ENCODE data around the gene SLC8A1. TPM values are rescaled to one million over a fixed set of nuclear protein-coding genes. Genes with fewer than 3 reads are reported as not detected.

The SLC8A1 gene
- total and polyA plus RNA-seq, 7 experiments from 2014 or later, result 0.95 to 22.8 (median 1.5) TPM; not detected in 2

DNA sequence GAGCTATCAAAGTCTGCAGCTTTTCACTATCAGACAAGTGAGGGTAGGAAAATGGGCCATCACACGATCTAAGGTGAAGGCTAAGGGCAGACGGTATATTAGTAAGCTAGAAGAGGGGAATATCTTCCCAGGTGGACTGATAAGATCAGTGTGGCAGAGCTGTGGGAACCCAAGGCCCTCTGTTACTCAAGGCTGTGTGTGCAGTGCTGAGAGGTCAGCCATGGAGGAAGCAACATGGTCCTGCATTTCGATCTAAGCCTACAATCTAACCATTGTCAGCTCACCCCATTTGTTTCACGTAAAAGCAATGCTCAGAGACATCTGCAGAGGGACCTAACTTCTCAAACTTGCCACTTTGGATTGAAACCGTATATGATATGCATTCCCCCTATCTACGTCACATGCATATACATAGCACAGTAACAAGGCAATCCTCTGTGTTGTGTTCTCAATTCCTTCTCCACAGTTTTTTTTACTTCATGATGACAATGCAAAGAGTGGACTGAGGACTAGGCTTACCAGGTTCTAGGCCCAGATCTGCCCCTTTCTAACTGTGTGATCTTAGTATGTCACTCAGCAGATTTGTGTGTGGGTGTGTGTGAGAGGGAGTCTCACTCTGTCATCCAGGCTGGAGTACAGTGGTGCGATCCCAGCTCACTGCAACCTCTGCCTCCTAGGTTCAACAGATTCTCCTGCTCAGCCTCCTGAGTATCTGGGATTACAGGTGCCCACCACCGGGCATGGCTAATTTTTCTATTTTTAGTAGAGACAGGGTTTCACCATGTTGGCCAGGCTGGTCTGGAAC lies 45.2 kb downstream of the SLC8A1 start:
- H3K36me3 ChIP-seq (ENCODE audit: control insufficient read depth in 2 of 3, insufficient read depth in 3 of 3, low read length in 3 of 3), result no peaks in the 10 kb centered on the region
- H3K4me3 Mint-ChIP-seq, result no peak overlapping the region
- ChIA-PET POLR2A (no interaction called here), CTCF (no interaction called here)
- H3K4me1 ChIP-seq (ENCODE audit: control insufficient read depth in 2 of 2, insufficient read depth in 2 of 2, low read length in 2 of 2), result no peaks in the 10 kb centered on the region
- no peak overlapping the region for H3K27ac ChIP-seq (ENCODE audit: low read depth, low read length)
- intact Hi-C loops (cut with micrococcal nuclease), result no loop called here
- no peak overlapping the region for H3K4me3 ChIP-seq (ENCODE audit: low read length)
- ATAC-seq (no peak), DNase-seq (no peak)
- H3K27ac Mint-ChIP-seq, result no peak overlapping the region
- no peaks in the 10 kb centered on the region for H3K36me3 Mint-ChIP-seq
- H3K4me1 Mint-ChIP-seq, result peaks cover 0 to 2% (median 0%) of the 10 kb centered on the region in 7 donors
- H3K9me3 Mint-ChIP-seq, result peaks cover 0 to 3% (median 0%) of the 10 kb centered on the region in 11 donors
- H3K27me3 Mint-ChIP-seq, result no peaks in the 10 kb centered on the region
- no peaks in the 10 kb centered on the region for H3K9me3 ChIP-seq (ENCODE audit: control insufficient read depth in 2 of 3, low read length in 3 of 3)
- H3K27me3 ChIP-seq (ENCODE audit: control insufficient read depth in 2 of 2, insufficient read depth in 2 of 2, low read length in 2 of 2), result no peaks in the 10 kb centered on the region

GRCh38 chr2:40405465-40405864 lies 46.4 kb downstream of the SLC8A1 start:
- no peaks in the 10 kb centered on the region for H3K4me1 ChIP-seq (ENCODE audit: control insufficient read depth in 2 of 2, insufficient read depth in 2 of 2, low read length in 2 of 2)
- no peak overlapping the region for H3K4me3 ChIP-seq (ENCODE audit: low read length)
- Mint-ChIP-seq H3K9me3 (peaks cover 0 to 5% (median 0%) of the 10 kb centered on the region in 11 donors), H3K27ac (no peak overlapping the region), H3K4me1 (peaks cover 0 to 2% (median 0%) of the 10 kb centered on the region in 7 donors), H3K36me3 (no peaks in the 10 kb centered on the region), H3K4me3 (no peak overlapping the region), H3K27me3 (no peaks in the 10 kb centered on the region)
- H3K27ac ChIP-seq (ENCODE audit: low read depth, low read length), result no peak overlapping the region
- ChIA-PET POLR2A (no interaction called here), CTCF (no interaction called here)
- no peaks in the 10 kb centered on the region for H3K36me3 ChIP-seq (ENCODE audit: control insufficient read depth in 2 of 3, insufficient read depth in 3 of 3, low read length in 3 of 3)
- DNase-seq (no peak), ATAC-seq (no peak)
- no peaks in the 10 kb centered on the region for H3K9me3 ChIP-seq (ENCODE audit: control insufficient read depth in 2 of 3, low read length in 3 of 3)
- intact Hi-C loops (cut with micrococcal nuclease), result no loop called here
- no peaks in the 10 kb centered on the region for H3K27me3 ChIP-seq (ENCODE audit: control insufficient read depth in 2 of 2, insufficient read depth in 2 of 2, low read length in 2 of 2)

DNA sequence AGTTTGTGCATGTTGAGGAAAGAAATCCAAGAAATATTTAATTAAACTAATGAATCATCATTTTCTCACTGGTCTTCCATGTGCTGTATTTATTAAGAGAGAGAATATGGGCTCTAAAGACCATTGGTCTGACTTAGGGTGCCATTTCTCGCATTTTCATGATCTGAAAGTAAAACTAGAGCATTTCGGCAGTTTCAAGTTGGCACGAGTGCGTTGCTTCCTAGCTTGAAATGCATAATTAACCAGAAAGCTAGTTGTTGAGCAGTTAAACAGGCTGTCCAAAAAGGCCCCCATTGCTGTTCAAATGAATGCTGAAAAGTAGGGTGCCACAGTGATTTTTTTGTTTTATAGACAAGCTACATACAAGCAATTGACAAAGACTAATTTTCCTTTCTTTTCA lies 47.4 kb downstream of the SLC8A1 start:
- Histone ChIP-seq H3K36me3 (ENCODE audit: control insufficient read depth in 2 of 3, insufficient read depth in 3 of 3, low read length in 3 of 3) (no peaks in the 10 kb centered on the region), H3K4me3 (ENCODE audit: low read length) (no peak overlapping the region), H3K27ac (ENCODE audit: low read depth, low read length) (no peak overlapping the region), H3K9me3 (ENCODE audit: control insufficient read depth in 2 of 3, low read length in 3 of 3) (no peaks in the 10 kb centered on the region), H3K4me1 (ENCODE audit: control insufficient read depth in 2 of 2, insufficient read depth in 2 of 2, low read length in 2 of 2) (no peaks in the 10 kb centered on the region), H3K27me3 (ENCODE audit: control insufficient read depth in 2 of 2, insufficient read depth in 2 of 2, low read length in 2 of 2) (no peaks in the 10 kb centered on the region)
- DNase-seq (no peak), ATAC-seq (no peak)
- Mint-ChIP-seq H3K27me3 (no peaks in the 10 kb centered on the region), H3K36me3 (no peaks in the 10 kb centered on the region), H3K4me1 (peaks cover 0 to 2% (median 0%) of the 10 kb centered on the region in 7 donors), H3K4me3 (no peak overlapping the region), H3K27ac (no peak overlapping the region), H3K9me3 (peaks cover 0 to 9% (median 0%) of the 10 kb centered on the region in 11 donors)
- intact Hi-C loops (cut with micrococcal nuclease), result no loop called here
- ChIA-PET POLR2A (no interaction called here), CTCF (no interaction called here)

DNA sequence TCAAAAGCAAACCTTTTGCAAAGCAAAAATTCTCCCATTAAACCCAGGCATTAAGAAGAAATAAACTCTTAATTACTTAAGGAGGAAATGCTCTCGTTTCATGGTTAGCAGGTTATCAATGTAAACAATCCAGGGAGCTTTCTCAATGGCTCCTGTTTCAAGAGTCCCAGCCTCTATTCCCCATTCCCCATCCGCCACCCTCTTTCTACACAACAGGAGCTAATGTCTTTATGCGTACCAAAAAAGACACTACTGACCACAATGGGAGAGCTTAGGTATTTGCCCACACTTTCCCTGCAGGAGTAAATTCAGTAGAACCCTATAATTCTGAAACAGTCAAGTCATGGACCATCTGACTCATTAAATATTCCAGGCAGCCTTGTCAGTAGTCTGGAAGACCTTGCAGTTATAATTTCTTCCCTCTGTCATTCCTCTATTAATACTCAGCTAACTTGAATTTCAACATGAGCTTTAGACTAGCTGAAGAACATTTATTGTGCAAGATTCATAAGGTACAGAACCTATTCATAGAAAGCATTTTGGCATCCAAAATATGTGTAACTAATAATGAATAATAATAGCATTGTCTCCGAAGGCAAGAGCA lies 48.6 kb downstream of the SLC8A1 start:
- Histone ChIP-seq H3K4me1 (ENCODE audit: control insufficient read depth in 2 of 2, insufficient read depth in 2 of 2, low read length in 2 of 2) (no peaks in the 10 kb centered on the region), H3K9me3 (ENCODE audit: control insufficient read depth in 2 of 3, low read length in 3 of 3) (no peaks in the 10 kb centered on the region), H3K36me3 (ENCODE audit: control insufficient read depth in 2 of 3, insufficient read depth in 3 of 3, low read length in 3 of 3) (no peaks in the 10 kb centered on the region), H3K4me3 (ENCODE audit: low read length) (no peak overlapping the region), H3K27ac (ENCODE audit: low read depth, low read length) (no peak overlapping the region), H3K27me3 (ENCODE audit: control insufficient read depth in 2 of 2, insufficient read depth in 2 of 2, low read length in 2 of 2) (no peaks in the 10 kb centered on the region)
- CTCF ChIA-PET, result no interaction called here
- no peaks in the 10 kb centered on the region for H3K36me3 Mint-ChIP-seq
- intact Hi-C loops (cut with micrococcal nuclease), result no loop called here
- peaks cover 0 to 2% (median 0%) of the 10 kb centered on the region in 7 donors for H3K4me1 Mint-ChIP-seq
- H3K4me3 Mint-ChIP-seq, result no peak overlapping the region
- peaks cover 0 to 12% (median 0%) of the 10 kb centered on the region in 11 donors for H3K9me3 Mint-ChIP-seq
- POLR2A ChIA-PET, result no interaction called here
- H3K27me3 Mint-ChIP-seq, result no peaks in the 10 kb centered on the region
- no peak overlapping the region for H3K27ac Mint-ChIP-seq
- DNase-seq, result no peak
- ATAC-seq, result no peak

DNA sequence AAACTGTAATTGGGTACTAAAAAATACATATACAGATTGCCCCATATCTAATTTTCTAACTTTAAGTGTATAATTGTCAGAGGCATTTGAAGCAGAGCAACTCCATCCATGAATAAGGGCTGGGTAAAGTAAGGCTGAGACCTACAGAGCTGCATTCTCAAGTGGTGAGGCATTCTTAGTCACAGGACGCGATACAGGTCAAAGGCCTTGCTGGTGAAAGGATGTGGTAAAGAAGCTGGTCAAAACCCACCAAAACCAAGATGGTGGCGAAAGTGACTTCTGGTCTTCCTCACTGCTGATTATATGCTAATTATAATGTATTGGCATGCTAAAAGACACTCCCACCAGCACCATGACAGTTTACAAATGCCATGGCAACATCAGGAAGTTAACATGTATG lies 50.0 kb downstream of the SLC8A1 start:
- H3K9me3 Mint-ChIP-seq, result peaks cover 0 to 12% (median 0%) of the 10 kb centered on the region in 11 donors
- ChIA-PET POLR2A (no interaction called here), CTCF (no interaction called here)
- no peaks in the 10 kb centered on the region for H3K36me3 ChIP-seq (ENCODE audit: control insufficient read depth in 2 of 3, insufficient read depth in 3 of 3, low read length in 3 of 3)
- no peaks in the 10 kb centered on the region for H3K4me1 ChIP-seq (ENCODE audit: control insufficient read depth in 2 of 2, insufficient read depth in 2 of 2, low read length in 2 of 2)
- no peaks in the 10 kb centered on the region for H3K9me3 ChIP-seq (ENCODE audit: control insufficient read depth in 2 of 3, low read length in 3 of 3)
- no peak for ATAC-seq
- no peak overlapping the region for H3K27ac Mint-ChIP-seq
- intact Hi-C loops (cut with micrococcal nuclease), result no loop called here
- DNase-seq, result no peak
- H3K4me3 ChIP-seq (ENCODE audit: low read length), result no peak overlapping the region
- no peaks in the 10 kb centered on the region for H3K27me3 ChIP-seq (ENCODE audit: control insufficient read depth in 2 of 2, insufficient read depth in 2 of 2, low read length in 2 of 2)
- H3K4me1 Mint-ChIP-seq, result peaks cover 0 to 2% (median 0%) of the 10 kb centered on the region in 7 donors
- no peaks in the 10 kb centered on the region for H3K27me3 Mint-ChIP-seq
- H3K36me3 Mint-ChIP-seq, result no peaks in the 10 kb centered on the region
- H3K27ac ChIP-seq (ENCODE audit: low read depth, low read length), result no peak overlapping the region
- no peak overlapping the region for H3K4me3 Mint-ChIP-seq

DNA sequence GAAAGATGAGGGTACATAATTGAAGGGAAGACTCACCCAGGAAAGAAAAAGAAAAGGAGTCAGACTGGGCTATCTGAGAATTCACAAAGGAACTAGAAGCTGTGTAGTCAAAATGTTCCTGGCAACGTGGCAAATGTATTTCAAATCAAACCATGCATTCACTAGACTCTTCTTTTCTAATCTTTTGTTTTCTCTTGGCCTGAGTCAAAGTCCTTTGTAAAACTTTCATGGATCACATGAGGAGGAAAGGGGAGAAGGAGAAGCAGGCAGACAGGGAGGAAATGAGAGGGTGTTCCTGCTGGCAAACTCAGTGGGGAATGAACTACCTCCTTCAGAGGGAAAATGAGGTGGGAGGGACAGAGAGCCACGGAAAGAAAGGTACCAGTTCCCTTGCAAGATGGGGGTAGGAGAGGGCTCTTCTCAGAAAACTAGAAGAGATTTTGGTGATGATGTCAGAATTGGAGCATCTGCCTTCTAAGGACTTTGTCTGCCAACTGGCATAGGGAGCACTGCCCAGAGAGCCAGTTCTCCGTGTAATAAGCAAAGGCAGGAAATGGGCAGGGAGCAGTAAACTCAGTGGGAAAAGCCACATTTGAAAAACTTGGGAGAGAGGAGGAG lies 51.4 kb downstream of the SLC8A1 start:
- ATAC-seq, result no peak
- Histone ChIP-seq H3K36me3 (ENCODE audit: control insufficient read depth in 2 of 3, insufficient read depth in 3 of 3, low read length in 3 of 3) (no peaks in the 10 kb centered on the region), H3K4me3 (ENCODE audit: low read length) (no peak overlapping the region), H3K27ac (ENCODE audit: low read depth, low read length) (no peak overlapping the region), H3K4me1 (ENCODE audit: control insufficient read depth in 2 of 2, insufficient read depth in 2 of 2, low read length in 2 of 2) (no peaks in the 10 kb centered on the region), H3K27me3 (ENCODE audit: control insufficient read depth in 2 of 2, insufficient read depth in 2 of 2, low read length in 2 of 2) (no peaks in the 10 kb centered on the region), H3K9me3 (ENCODE audit: control insufficient read depth in 2 of 3, low read length in 3 of 3) (no peaks in the 10 kb centered on the region)
- H3K9me3 Mint-ChIP-seq, result peaks cover 0 to 9% (median 0%) of the 10 kb centered on the region in 11 donors
- no peak overlapping the region for H3K27ac Mint-ChIP-seq
- no peaks in the 10 kb centered on the region for H3K27me3 Mint-ChIP-seq
- H3K4me1 Mint-ChIP-seq, result peaks cover 0 to 2% (median 0%) of the 10 kb centered on the region in 7 donors
- ChIA-PET CTCF (no interaction called here), POLR2A (no interaction called here)
- intact Hi-C loops (cut with micrococcal nuclease), result no loop called here
- H3K36me3 Mint-ChIP-seq, result no peaks in the 10 kb centered on the region
- DNase-seq, result no peak
- H3K4me3 Mint-ChIP-seq, result no peak overlapping the region

Measured in naive thymus-derived CD4-positive, alpha-beta T cell (primary cell).